ENCODE measurements around the gene OR2AT4.
"Not testable (repeated sequence)": the region's sequence is repeated elsewhere in the genome, so short reads cannot be mapped to it uniquely, and the experiment has no call there.

OR2AT4 gene

GRCh38 chr11:75096456-75097172 lies at the start of gene OR2AT4:
TSS of gene OR2AT4 (minus strand) at chr11:75096876.
- no peak for DNase-seq (ENCODE audit: low read depth)

GRCh38 chr11:75145972-75146519 lies 49.4 kb upstream of the OR2AT4 start:
- DNase-seq (ENCODE audit: low read depth) = no peak

- DNase-seq (ENCODE audit: low read depth) = no peak
Measured at GRCh38 chr11:75145196-75145971, 48.7 kb upstream of the OR2AT4 start.

GRCh38 chr11:75144716-75145014 lies 48.0 kb upstream of the OR2AT4 start:
- DNase-seq (ENCODE audit: low read depth) = no peak

- DNase-seq (ENCODE audit: low read depth) = no peak
Measured at GRCh38 chr11:75143420-75143731, 46.7 kb upstream of the OR2AT4 start.

- DNase-seq (ENCODE audit: low read depth) = peak; percentile 54
Measured at GRCh38 chr11:75142714-75143419, 46.2 kb upstream of the OR2AT4 start.

GRCh38 chr11:75141166-75141565 lies 44.5 kb upstream of the OR2AT4 start:
- DNase-seq (ENCODE audit: low read depth) = no peak

GRCh38 chr11:75140269-75141138 lies 43.8 kb upstream of the OR2AT4 start:
- DNase-seq (ENCODE audit: low read depth) = peak; percentile 36

GRCh38 chr11:75135651-75136050 lies 39.0 kb upstream of the OR2AT4 start:
- no peak for DNase-seq (ENCODE audit: low read depth)

- DNase-seq (ENCODE audit: low read depth) = no peak
Measured at GRCh38 chr11:75135021-75135650, 38.5 kb upstream of the OR2AT4 start.

GRCh38 chr11:75133976-75134375 lies 37.3 kb upstream of the OR2AT4 start:
- DNase-seq (ENCODE audit: low read depth) = no peak

- no peak for DNase-seq (ENCODE audit: low read depth)
Measured at GRCh38 chr11:75132080-75132479, 35.4 kb upstream of the OR2AT4 start.

GRCh38 chr11:75126564-75126963 lies 29.9 kb upstream of the OR2AT4 start:
- DNase-seq (ENCODE audit: low read depth) = no peak

- DNase-seq (ENCODE audit: low read depth) = no peak
Measured at GRCh38 chr11:75118577-75118976, 21.9 kb upstream of the OR2AT4 start.

- DNase-seq (ENCODE audit: low read depth) = no peak
Measured at GRCh38 chr11:75114465-75114864, 17.8 kb upstream of the OR2AT4 start.

GRCh38 chr11:75113030-75113429 lies 16.4 kb upstream of the OR2AT4 start:
- no peak for DNase-seq (ENCODE audit: low read depth)

GRCh38 chr11:75112200-75112599 lies 15.5 kb upstream of the OR2AT4 start:
- no peak for DNase-seq (ENCODE audit: low read depth)

GRCh38 chr11:75107187-75107586 lies 10.5 kb upstream of the OR2AT4 start:
- no peak for DNase-seq (ENCODE audit: low read depth)

- not testable (repeated sequence) for DNase-seq (ENCODE audit: low read depth)
Measured at GRCh38 chr11:75105967-75106681, 9.4 kb upstream of the OR2AT4 start.

- no peak for DNase-seq (ENCODE audit: low read depth)
Measured at GRCh38 chr11:75105462-75105925, 8.8 kb upstream of the OR2AT4 start.
